PFSK-1 (cell line): ENCODE results near the gene RSPH6A.

ENCODE experiments used
- FOXP2 ChIP-seq: optimal IDR thresholded peaks from 2 replicates; pipeline ENCODE3; 2011; ENCODE audit warnings: borderline replicate concordance, control low read depth, inconsistent platforms; ENCODE audit not compliant: insufficient read depth; ENCODE audit errors: extremely low read length, extremely low read depth
- POLR2AphosphoS5 ChIP-seq: IDR thresholded peaks from 2 replicates; pipeline ENCODE4 v1.6.1; 2012; ENCODE audit warnings: low read depth, mild to moderate bottlenecking, control low read depth, low read length, moderate library complexity
- REST ChIP-seq, 2 experiments: IDR thresholded peaks; 2 replicates each; pipeline versions ENCODE4 v1.6.1 to v1.8.0; 2011 to 2012; ENCODE audit warnings: low read depth in 2 of 2, low read length in 2 of 2, control low read depth in 1 of 2, inconsistent platforms in 1 of 2, mild to moderate bottlenecking in 1 of 2, moderate library complexity in 1 of 2; ENCODE audit not compliant: insufficient read depth in 1 of 2
- SIN3A ChIP-seq: IDR thresholded peaks from 2 replicates; pipeline ENCODE4 v1.6.1; 2012; ENCODE audit warnings: mild to moderate bottlenecking, low read length, moderate library complexity, borderline replicate concordance; ENCODE audit not compliant: insufficient read depth
- TAF1 ChIP-seq: IDR thresholded peaks from 2 replicates; pipeline ENCODE4 v1.6.1; 2012; ENCODE audit warnings: low read length, control low read depth, borderline replicate concordance; ENCODE audit not compliant: insufficient read depth

Gene RSPH6A

GRCh38 chr19:45766869-45767346 lies 48.2 kb downstream of the RSPH6A start:
- TF ChIP-seq TAF1: no peak
- TF ChIP-seq REST (IDR thresholded peaks at IDR 0.05; ENCODE audit: insufficient read depth in 1 of 2, low read depth in 2 of 2, low read length in 2 of 2): no peak
- no peak for TF ChIP-seq SIN3A
- TF ChIP-seq FOXP2: no peak
- no peak for TF ChIP-seq POLR2AphosphoS5

- TF ChIP-seq POLR2AphosphoS5 (no peak), TAF1 (no peak), SIN3A (no peak), FOXP2 (no peak), REST (IDR thresholded peaks at IDR 0.05; ENCODE audit: insufficient read depth in 1 of 2, low read depth in 2 of 2, low read length in 2 of 2) (no peak)
These were observed 48.7 kb downstream of the RSPH6A start for GRCh38 chr19:45766296-45766868.

- TF ChIP-seq TAF1 (no peak), FOXP2 (no peak), REST (IDR thresholded peaks at IDR 0.05; ENCODE audit: insufficient read depth in 1 of 2, low read depth in 2 of 2, low read length in 2 of 2) (no peak), SIN3A (no peak), POLR2AphosphoS5 (no peak)
These were observed 49.3 kb downstream of the RSPH6A start for GRCh38 chr19:45765702-45766295.

GRCh38 chr19:45764945-45765701 lies 50.0 kb downstream of the RSPH6A start:
- TF ChIP-seq TAF1: no peak
- no peak for TF ChIP-seq REST (IDR thresholded peaks at IDR 0.05; ENCODE audit: insufficient read depth in 1 of 2, low read depth in 2 of 2, low read length in 2 of 2)
- no peak for TF ChIP-seq SIN3A
- no peak for TF ChIP-seq FOXP2
- TF ChIP-seq POLR2AphosphoS5: no peak
